ENCODE measurements around the gene MSMB. TPM values are rescaled to one million over a fixed set of nuclear protein-coding genes. Genes with fewer than 3 reads are reported as not detected.
A peak's percentile ranks its signal among the peaks of the same experiment; 100 is the strongest.

Gene MSMB
- total RNA-seq, 1 donor from 2014 or later: not detected

DNA sequence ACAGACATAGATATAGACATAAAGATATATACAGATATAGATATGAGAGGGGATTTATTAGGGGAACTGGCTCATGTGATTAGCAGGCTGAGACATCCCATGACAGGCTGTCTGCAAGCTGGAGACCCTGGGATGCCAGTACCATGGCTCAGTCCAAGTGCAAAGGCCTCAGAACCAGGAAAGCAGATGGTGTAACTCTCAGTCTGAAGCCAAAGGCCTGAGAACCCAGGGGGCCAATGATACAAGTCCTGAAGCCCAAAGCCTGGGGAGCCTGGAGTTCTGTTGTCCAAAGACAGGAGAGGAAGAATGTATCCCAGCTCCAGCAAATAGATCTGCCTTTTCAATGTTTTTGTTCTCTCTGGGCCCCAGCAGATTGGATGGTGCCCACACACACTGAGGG is 21.1 kb downstream of the MSMB start:
- H3K4me1 Mint-ChIP-seq (ENCODE audit: low read depth): peaks cover 79% of the 10 kb centered on the region
- H3K27me3 Mint-ChIP-seq (ENCODE audit: low read depth): no peaks in the 10 kb centered on the region
- no peak for DNase-seq (ENCODE audit: low spot score)
- no peaks in the 10 kb centered on the region for H3K36me3 Mint-ChIP-seq (ENCODE audit: low read depth)
- H3K27ac Mint-ChIP-seq (ENCODE audit: unreplicated experiment): peak overlapping the region; percentile 97
- H3K9me3 Mint-ChIP-seq (ENCODE audit: low read depth): no peaks in the 10 kb centered on the region
- no peak overlapping the region for H3K4me3 Mint-ChIP-seq (ENCODE audit: unreplicated experiment)
- TF ChIP-seq, protein P1, sequence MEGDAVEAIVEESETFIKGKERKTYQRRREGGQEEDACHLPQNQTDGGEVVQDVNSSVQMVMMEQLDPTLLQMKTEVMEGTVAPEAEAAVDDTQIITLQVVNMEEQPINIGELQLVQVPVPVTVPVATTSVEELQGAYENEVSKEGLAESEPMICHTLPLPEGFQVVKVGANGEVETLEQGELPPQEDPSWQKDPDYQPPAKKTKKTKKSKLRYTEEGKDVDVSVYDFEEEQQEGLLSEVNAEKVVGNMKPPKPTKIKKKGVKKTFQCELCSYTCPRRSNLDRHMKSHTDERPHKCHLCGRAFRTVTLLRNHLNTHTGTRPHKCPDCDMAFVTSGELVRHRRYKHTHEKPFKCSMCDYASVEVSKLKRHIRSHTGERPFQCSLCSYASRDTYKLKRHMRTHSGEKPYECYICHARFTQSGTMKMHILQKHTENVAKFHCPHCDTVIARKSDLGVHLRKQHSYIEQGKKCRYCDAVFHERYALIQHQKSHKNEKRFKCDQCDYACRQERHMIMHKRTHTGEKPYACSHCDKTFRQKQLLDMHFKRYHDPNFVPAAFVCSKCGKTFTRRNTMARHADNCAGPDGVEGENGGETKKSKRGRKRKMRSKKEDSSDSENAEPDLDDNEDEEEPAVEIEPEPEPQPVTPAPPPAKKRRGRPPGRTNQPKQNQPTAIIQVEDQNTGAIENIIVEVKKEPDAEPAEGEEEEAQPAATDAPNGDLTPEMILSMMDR (IDR thresholded peaks at IDR 0.05): no peak

GRCh38 chr10:46022978-46023702 is 22.9 kb downstream of the MSMB start:
- no peaks in the 10 kb centered on the region for H3K9me3 Mint-ChIP-seq (ENCODE audit: low read depth)
- H3K4me1 Mint-ChIP-seq (ENCODE audit: low read depth): peaks cover 77% of the 10 kb centered on the region

DNA sequence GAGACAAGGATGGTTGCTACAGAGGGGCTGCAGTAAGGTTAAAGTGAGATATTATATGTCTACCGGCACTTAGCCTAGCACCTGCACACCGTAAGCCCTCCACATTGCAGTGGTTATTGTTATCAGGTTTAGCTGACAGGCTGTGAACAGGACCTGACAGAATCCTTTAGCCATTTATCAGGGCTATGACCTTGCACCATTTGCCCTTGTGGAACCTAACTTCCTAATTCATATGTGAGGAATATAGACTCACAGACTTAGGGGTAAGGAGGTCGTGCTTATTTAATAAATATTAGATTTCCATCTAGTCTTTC is 25.8 kb downstream of the MSMB start:
- Mint-ChIP-seq H3K4me1 (ENCODE audit: low read depth) (peaks cover 66% of the 10 kb centered on the region), H3K36me3 (ENCODE audit: low read depth) (peaks cover 4% of the 10 kb centered on the region), H3K27ac (ENCODE audit: unreplicated experiment) (no peak overlapping the region), H3K9me3 (ENCODE audit: low read depth) (no peaks in the 10 kb centered on the region), H3K27me3 (ENCODE audit: low read depth) (no peaks in the 10 kb centered on the region), H3K4me3 (ENCODE audit: unreplicated experiment) (no peak overlapping the region)
- TF ChIP-seq, protein P1 (IDR thresholded peaks at IDR 0.05): no peak
- DNase-seq (ENCODE audit: low spot score): no peak

More at GRCh38 chr10:46022978-46023702, 22.9 kb downstream of the MSMB start:
- Mint-ChIP-seq H3K27me3 (ENCODE audit: low read depth) (no peaks in the 10 kb centered on the region), H3K4me3 (ENCODE audit: unreplicated experiment) (peak overlapping the region; percentile 84), H3K36me3 (ENCODE audit: low read depth) (no peaks in the 10 kb centered on the region), H3K27ac (ENCODE audit: unreplicated experiment) (peak overlapping the region; percentile 97)
- peak; percentile 95 for DNase-seq (ENCODE audit: low spot score)
- TF ChIP-seq, protein P1 (IDR thresholded peaks at IDR 0.05): peak; percentile 59

- DNase-seq (ENCODE audit: low spot score): no peak
- H3K27me3 Mint-ChIP-seq (ENCODE audit: low read depth): no peaks in the 10 kb centered on the region
- TF ChIP-seq, protein P1 (IDR thresholded peaks at IDR 0.05): no peak
- H3K9me3 Mint-ChIP-seq (ENCODE audit: low read depth): no peaks in the 10 kb centered on the region
- no peak overlapping the region for H3K4me3 Mint-ChIP-seq (ENCODE audit: unreplicated experiment)
- H3K27ac Mint-ChIP-seq (ENCODE audit: unreplicated experiment): no peak overlapping the region
- peaks cover 7% of the 10 kb centered on the region for H3K36me3 Mint-ChIP-seq (ENCODE audit: low read depth)
- peaks cover 63% of the 10 kb centered on the region for H3K4me1 Mint-ChIP-seq (ENCODE audit: low read depth)
Observed at GRCh38 chr10:46019569-46020343, 26.3 kb downstream of the MSMB start.

GRCh38 chr10:46019177-46019528 is 26.9 kb downstream of the MSMB start:
- Mint-ChIP-seq H3K4me3 (ENCODE audit: unreplicated experiment) (no peak overlapping the region), H3K4me1 (ENCODE audit: low read depth) (peaks cover 57% of the 10 kb centered on the region), H3K27ac (ENCODE audit: unreplicated experiment) (no peak overlapping the region), H3K27me3 (ENCODE audit: low read depth) (no peaks in the 10 kb centered on the region), H3K36me3 (ENCODE audit: low read depth) (peaks cover 13% of the 10 kb centered on the region), H3K9me3 (ENCODE audit: low read depth) (no peaks in the 10 kb centered on the region)
- TF ChIP-seq, protein P1 (IDR thresholded peaks at IDR 0.05): no peak
- DNase-seq (ENCODE audit: low spot score): no peak
